Tibial nerve (tissue), 4 donors: ENCODE measurements around the gene FER. TPM values are rescaled to one million over a fixed set of nuclear protein-coding genes. Genes with fewer than 3 reads are reported as not detected.

Experiments
- DNase-seq, 2 donors: peaks; one replicate each; pipeline ENCODE4 v3.0.0-alpha.2; 2019; ENCODE audit warnings: low spot score in 2 of 2
- H3K27ac ChIP-seq, 4 donors: fragments of 200-600 bp; sonication (generic) in 3 of 4; one replicate each; pipeline ENCODE4 v1.5.1; 2017 to 2019; ENCODE audit warnings: mild to moderate bottlenecking in 1 of 4
- H3K27me3 ChIP-seq, 2 donors: fragments of 200-600 bp; sonication (generic) in 1 of 2; one replicate each; pipeline versions ENCODE4 v1.5.1 to v1.6.0; 2017 to 2019
- H3K36me3 ChIP-seq, 3 donors: fragments of 200-600 bp; sonication (generic); one replicate each; pipeline ENCODE4 v1.5.1; 2018 to 2019
- H3K4me1 ChIP-seq, 4 donors: fragments of 200-600 bp; sonication (generic) in 3 of 4; one replicate each; pipeline ENCODE4 v1.5.1; 2017 to 2019
- H3K4me3 ChIP-seq, 4 donors: fragments of 200-600 bp; sonication (generic) in 3 of 4; one replicate each; pipeline ENCODE4 v1.5.1; 2017 to 2019; ENCODE audit warnings: mild to moderate bottlenecking in 1 of 4, moderate library complexity in 1 of 4
- H3K9me3 ChIP-seq, 4 donors: fragments of 200-600 bp; sonication (generic) in 3 of 4; one replicate each; pipeline ENCODE4 v1.5.1; 2017 to 2019
- CTCF ChIP-seq, 5 experiments: fragments of 200-600 bp in 3 of 5; fragments of 450-650 bp in 2 of 5; sonication (generic) in 3 of 5; IDR thresholded peaks; one replicate each; pipeline ENCODE4 v1.5.1; 2016 to 2019; ENCODE audit warnings: antibody characterized with exemption in 5 of 5, mild to moderate bottlenecking in 3 of 5, moderate library complexity in 2 of 5
- EP300 ChIP-seq, 2 donors: sonication (generic); formaldehyde crosslinking; IDR thresholded peaks; one replicate each; pipeline ENCODE4 v1.6.1; 2017; ENCODE audit warnings: antibody characterized with exemption in 2 of 2, mild to moderate bottlenecking in 1 of 2
- POLR2A ChIP-seq, 2 donors: fragments of 450-650 bp; IDR thresholded peaks; one replicate each; pipeline ENCODE4 v1.6.1; 2017; ENCODE audit warnings: antibody characterized with exemption in 2 of 2, mild to moderate bottlenecking in 2 of 2, moderate library complexity in 2 of 2
- WGBS, 2 donors: methylation state at CpG; one replicate each; pipeline ENCODE4 v1.1.5; 2018; 5-methylcytosine and 5-hydroxymethylcytosine counted together
- total RNA-seq, 4 donors: library from RNA; depleted of rRNA; stranded (reverse); fragments of >200 nt; gene quantifications; one replicate each; pipeline ENCODE4 v1.1.0, GENCODE V29; 2016

The FER gene
- total RNA-seq, 4 donors from 2014 or later: 28.5 to 50.9 (median 39.6) TPM

- H3K27ac ChIP-seq: no peak overlapping the region
- no peaks in the 10 kb centered on the region for H3K9me3 ChIP-seq
- no peak for DNase-seq
- H3K4me3 ChIP-seq: no peak overlapping the region
- H3K36me3 ChIP-seq: no peaks in the 10 kb centered on the region
- peaks cover 0 to 27% (median 7%) of the 10 kb centered on the region in 4 donors for H3K4me1 ChIP-seq
- H3K27me3 ChIP-seq: no peaks in the 10 kb centered on the region
- no peak for TF ChIP-seq CTCF (IDR thresholded peaks at IDR 0.05)
- no peak for TF ChIP-seq EP300 (IDR thresholded peaks at IDR 0.05)
- no peak for TF ChIP-seq POLR2A (IDR thresholded peaks at IDR 0.05)
- WGBS, 2 donors: 77 to 80% methylated on average over 2 of the region's 2 CpGs
Observed at GRCh38 chr5:109100971-109101370, 353.3 kb downstream of the FER start.

- DNase-seq: no peak
- Histone ChIP-seq H3K27me3 (no peaks in the 10 kb centered on the region), H3K27ac (no peak overlapping the region), H3K36me3 (no peaks in the 10 kb centered on the region), H3K9me3 (no peaks in the 10 kb centered on the region), H3K4me3 (no peak overlapping the region), H3K4me1 (peaks cover 0 to 37% (median 7%) of the 10 kb centered on the region in 4 donors)
- TF ChIP-seq POLR2A (IDR thresholded peaks at IDR 0.05): no peak
- TF ChIP-seq CTCF (IDR thresholded peaks at IDR 0.05): no peak
- no peak for TF ChIP-seq EP300 (IDR thresholded peaks at IDR 0.05)
- 78 to 86% methylated on average over 4 of the region's 4 CpGs for WGBS, 2 donors
Observed at GRCh38 chr5:109102096-109102690, 354.5 kb downstream of the FER start.

GRCh38 chr5:109105631-109106267 is 358.1 kb downstream of the FER start:
- H3K27ac ChIP-seq: peak overlapping the region in 2 of 4 donors; percentile 18 to 67
- TF ChIP-seq EP300 (IDR thresholded peaks at IDR 0.05): peak in 1 of 2 donors; percentile 45
- TF ChIP-seq POLR2A (IDR thresholded peaks at IDR 0.05): no peak

GRCh38 chr5:109111680-109112079 is 364.0 kb downstream of the FER start:
- no peak overlapping the region for H3K27ac ChIP-seq
- 91% methylated on average over 2 of the region's 2 CpGs for WGBS, 2 donors

More at GRCh38 chr5:109105631-109106267, 358.1 kb downstream of the FER start:
- Histone ChIP-seq H3K4me1 (peaks cover 0 to 36% (median 7%) of the 10 kb centered on the region in 4 donors), H3K27me3 (no peaks in the 10 kb centered on the region), H3K36me3 (no peaks in the 10 kb centered on the region), H3K4me3 (no peak overlapping the region), H3K9me3 (no peaks in the 10 kb centered on the region)
- DNase-seq: peak in 1 of 2 donors; percentile 20
- 20 to 27% methylated on average over 5 of the region's 5 CpGs for WGBS, 2 donors

GRCh38 chr5:109113608-109114007 is 365.9 kb downstream of the FER start:
- no peak overlapping the region for H3K27ac ChIP-seq
- no peaks in the 10 kb centered on the region for H3K9me3 ChIP-seq
- no peaks in the 10 kb centered on the region for H3K27me3 ChIP-seq
- no peaks in the 10 kb centered on the region for H3K36me3 ChIP-seq
- no peaks in the 10 kb centered on the region for H3K4me1 ChIP-seq
- WGBS, 2 donors: 98 to 99% methylated on average over 3 of the region's 3 CpGs
- TF ChIP-seq EP300 (IDR thresholded peaks at IDR 0.05) (no peak), POLR2A (IDR thresholded peaks at IDR 0.05) (no peak), CTCF (IDR thresholded peaks at IDR 0.05) (no peak)
- DNase-seq: no peak
- H3K4me3 ChIP-seq: no peak overlapping the region

More at GRCh38 chr5:109111680-109112079, 364.0 kb downstream of the FER start:
- Histone ChIP-seq H3K4me3 (no peak overlapping the region), H3K27me3 (no peaks in the 10 kb centered on the region), H3K4me1 (peaks cover 0 to 3% (median 0%) of the 10 kb centered on the region in 4 donors), H3K9me3 (no peaks in the 10 kb centered on the region), H3K36me3 (no peaks in the 10 kb centered on the region)
- TF ChIP-seq EP300 (IDR thresholded peaks at IDR 0.05) (no peak), POLR2A (IDR thresholded peaks at IDR 0.05) (no peak), CTCF (IDR thresholded peaks at IDR 0.05) (no peak)
- DNase-seq: no peak
